Activated naive CD4-positive, alpha-beta T cell (primary cell): ENCODE measurements around the gene PTPRN2.

Source experiments
- DNase-seq, 4 experiments: peaks; one replicate each; lab custom pipeline; 2025; lab: John Stamatoyannopoulos, UW

The PTPRN2 gene

DNA sequence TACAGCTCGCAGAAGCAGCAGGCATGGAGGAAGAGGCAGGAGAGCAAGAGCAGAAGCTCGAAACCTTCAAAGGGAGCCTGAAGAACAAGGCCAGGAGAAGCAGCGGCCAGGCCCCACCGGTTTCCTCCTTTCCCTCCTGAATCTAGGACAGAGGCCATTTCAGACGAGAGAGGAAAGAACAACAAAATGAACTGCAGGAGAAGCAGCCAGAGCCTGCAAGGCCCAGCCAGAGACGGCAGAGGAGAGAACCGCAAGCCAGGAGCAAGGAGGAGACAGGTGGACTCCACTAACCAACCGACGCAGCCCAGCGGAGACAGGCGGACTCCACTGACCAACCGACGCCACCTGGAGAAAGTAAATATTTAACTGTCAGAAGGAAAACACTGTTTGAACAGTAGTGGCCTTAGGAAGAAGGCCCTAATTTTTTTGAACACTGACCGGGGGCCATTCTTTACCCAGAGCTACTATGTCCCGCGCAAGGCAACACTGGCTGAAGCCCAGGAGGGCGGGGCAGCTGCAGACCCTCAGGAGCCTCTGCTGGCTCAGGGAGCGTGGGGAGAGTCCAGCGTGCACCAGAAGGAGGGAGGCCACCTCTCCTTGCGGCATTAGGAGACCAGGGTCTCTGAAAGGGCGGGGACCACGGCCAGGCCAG is 559.2 kb downstream of the PTPRN2 start:
- DNase-seq, result no peak

DNA sequence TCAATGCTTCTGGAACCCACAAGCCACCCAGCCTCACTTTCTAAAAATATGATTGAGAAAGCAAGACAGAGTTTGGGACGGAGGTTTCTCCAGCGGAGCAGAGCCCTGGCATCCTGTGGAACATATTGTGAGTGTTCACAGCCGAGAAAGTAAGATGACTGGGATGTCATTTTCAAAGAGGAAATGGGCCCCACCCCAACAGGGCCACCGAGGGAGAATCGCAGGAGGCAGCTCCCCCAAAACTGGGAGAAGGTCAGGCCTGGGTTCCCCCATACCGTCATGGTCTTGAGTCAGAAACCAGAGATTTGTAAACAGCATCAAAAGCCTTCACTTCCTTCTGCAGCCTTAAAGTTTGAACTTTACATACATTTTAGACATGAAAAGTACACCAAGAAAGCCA is 560.0 kb downstream of the PTPRN2 start:
- DNase-seq, result no peak

DNA sequence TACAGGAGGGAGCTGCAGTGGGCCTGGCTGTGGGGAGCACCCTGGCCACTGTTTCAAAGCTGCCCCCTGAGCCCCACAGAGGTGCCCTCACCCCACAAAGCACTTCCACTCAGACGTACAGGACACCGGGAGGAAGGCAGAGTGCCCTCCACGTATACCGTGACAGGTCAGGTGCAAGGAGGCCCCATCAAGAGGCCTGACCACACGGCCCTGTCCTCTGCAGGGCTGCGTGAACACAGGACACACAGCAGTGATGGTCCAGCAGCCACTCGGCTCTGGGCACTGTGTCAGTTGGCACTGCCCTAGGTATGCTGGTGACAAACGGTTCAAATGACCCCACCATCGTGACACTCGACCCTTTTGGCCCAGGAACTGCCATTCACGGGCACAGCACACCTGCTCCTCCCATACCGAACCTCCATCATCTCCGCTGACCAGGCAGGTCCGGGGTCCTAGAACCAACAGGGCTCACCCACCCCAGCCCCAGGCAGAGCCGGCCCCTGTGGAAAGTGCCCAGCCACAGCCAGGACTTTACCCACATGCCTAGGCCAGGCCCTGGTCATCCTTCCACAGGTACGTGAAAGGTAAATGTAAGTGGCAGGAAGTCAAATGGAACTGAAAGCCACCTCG is 560.9 kb downstream of the PTPRN2 start:
- no peak for DNase-seq

- DNase-seq, result no peak
These were observed 561.7 kb downstream of the PTPRN2 start for GRCh38 chr7:158025686-158026600.

DNA sequence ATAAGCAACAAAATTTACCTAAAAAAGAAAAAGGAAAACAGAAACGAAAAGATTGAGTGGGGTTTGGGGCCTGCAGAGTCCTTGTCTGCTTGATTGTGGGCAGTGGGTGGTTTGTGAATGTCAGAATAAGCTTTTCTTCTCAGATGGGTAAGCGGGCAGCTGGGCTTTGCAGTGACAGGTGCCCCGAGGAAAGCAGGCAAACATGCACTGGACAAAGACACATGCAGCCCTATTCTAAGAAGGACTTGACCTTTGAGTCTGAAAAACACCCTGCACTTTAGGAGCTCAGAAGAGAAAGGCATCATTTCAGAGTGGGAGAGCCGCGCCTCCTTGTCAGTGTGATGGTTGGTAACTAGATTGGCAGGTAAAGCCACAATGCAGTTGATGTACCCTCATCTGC is 562.7 kb downstream of the PTPRN2 start:
- no peak for DNase-seq

DNA sequence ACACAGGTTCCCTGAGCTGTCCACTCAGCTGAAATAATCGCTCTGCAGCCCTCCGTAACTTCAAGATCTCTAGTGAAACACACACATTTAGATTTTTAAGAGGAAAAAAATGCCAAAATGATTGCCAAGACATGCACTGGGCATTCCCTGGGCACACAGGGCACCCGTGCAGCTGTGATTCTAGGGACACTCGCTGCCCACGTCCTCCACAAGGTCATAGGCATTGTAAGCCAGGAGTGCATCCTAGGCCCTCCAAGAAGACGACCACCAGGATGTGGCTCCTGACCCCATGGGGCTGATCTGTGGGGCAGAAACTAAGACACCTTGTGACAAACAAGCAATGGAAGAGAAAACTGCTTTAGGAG is 563.3 kb downstream of the PTPRN2 start:
- DNase-seq, result no peak

- DNase-seq, result no peak
These were observed 563.8 kb downstream of the PTPRN2 start for GRCh38 chr7:158023681-158024350.

DNA sequence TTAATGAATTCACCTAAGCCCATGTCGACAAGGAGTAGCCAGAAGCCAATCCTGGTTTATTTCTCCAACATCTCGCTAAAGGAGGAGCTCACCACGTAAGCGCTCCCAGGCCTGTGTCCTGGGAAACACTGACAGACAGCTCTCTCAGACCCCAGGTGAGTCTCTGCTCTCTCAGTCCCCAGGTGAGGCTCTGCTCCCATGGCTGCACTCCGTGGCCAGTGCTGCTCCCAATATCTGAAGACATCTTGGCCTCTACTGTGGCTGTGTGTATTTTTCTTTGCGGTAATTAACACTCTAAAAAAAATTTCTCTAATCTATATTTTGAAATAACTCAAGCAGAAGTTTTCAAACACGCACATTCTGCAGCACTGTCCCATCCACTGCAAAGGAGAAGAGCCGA is 564.5 kb downstream of the PTPRN2 start:
- DNase-seq, result no peak

GRCh38 chr7:158022601-158023000 is 565.0 kb downstream of the PTPRN2 start:
- DNase-seq, result no peak

DNA sequence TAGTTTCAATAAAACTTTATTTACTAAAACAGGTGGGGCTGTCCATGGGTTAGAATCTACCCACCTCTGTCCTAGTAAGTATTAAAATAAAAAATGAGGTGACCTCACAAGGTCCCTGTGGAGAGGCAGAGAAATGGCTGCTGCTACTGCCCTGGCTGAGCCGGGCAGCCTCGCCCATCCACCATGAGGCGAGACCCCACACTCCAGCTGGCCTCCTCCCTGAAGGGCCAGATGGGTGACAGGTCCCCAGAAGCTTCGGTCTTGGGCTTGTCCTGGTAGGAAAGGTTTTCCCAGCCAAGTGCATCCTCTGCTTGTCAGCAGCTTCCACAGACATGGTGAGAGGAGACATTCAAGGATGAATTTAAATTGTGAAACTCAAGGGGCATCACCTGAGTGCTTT is 565.8 kb downstream of the PTPRN2 start:
- no peak for DNase-seq

DNA sequence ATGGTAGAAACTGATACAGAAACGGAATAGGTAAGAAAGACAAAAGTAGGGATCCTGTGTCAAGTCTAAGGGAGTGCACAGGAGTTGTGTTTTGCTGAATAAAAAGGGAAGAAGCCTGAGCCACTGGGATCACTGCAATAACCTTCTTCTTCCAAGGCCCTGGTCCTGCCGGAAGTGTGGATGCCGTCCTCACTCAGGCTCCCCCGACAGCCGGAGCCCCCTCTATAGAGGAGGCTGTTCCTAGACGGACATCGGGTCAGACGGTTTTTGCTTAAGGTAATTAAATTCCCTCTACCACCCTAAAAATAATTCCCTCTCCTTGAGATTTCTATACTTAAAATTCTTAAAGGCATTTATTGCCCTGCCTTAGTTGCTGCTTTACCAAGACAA is 566.9 kb downstream of the PTPRN2 start:
- DNase-seq, result no peak

DNA sequence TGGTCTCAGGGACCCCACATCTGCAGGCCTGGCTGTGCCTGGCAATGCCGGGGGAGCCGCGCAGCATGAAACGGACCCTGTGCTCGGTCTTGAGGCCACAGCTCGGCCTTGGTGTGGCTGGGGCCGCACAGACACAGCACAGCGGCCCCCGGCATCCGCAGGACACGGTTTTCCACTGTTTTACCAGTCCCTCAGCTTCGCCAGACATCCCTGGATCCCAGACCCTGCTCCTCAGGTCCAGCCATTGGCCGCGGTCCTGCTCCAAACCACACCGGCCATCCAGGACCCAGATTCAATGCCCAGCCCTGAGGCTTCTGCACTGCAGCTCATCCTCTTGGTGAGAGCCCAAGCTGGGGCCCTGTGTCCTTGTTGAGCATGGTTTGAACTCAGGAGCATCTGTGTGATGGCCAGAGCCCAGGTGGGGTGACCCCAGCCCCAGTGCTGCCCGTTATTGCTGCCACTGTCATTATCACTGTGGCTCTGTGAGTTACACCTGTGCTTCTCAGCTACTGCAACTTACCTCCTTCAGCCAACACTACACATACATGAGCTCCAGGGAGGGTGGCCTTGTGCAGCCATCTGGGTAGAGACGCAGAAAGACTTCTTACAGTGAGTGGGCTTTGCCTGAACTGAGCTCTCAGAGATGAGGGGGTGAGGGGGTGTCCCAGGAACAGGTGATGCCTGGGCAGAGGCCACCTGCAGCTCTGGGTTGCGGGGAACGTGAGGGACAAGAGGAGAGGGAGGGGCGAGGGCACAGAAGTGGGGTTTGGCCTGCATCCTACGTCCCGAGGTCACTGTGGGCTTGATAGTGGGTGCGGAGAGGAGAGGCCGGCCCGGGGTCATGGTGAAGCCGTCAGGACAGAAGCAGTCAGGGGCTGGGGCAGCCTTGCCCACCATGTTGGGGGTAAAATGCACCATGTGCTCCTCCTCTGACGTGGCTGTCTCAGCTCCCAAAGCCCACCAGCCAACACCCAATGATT is 567.6 kb downstream of the PTPRN2 start:
- DNase-seq, result no peak

GRCh38 chr7:158018971-158019645 is 568.5 kb downstream of the PTPRN2 start:
- no peak for DNase-seq

DNA sequence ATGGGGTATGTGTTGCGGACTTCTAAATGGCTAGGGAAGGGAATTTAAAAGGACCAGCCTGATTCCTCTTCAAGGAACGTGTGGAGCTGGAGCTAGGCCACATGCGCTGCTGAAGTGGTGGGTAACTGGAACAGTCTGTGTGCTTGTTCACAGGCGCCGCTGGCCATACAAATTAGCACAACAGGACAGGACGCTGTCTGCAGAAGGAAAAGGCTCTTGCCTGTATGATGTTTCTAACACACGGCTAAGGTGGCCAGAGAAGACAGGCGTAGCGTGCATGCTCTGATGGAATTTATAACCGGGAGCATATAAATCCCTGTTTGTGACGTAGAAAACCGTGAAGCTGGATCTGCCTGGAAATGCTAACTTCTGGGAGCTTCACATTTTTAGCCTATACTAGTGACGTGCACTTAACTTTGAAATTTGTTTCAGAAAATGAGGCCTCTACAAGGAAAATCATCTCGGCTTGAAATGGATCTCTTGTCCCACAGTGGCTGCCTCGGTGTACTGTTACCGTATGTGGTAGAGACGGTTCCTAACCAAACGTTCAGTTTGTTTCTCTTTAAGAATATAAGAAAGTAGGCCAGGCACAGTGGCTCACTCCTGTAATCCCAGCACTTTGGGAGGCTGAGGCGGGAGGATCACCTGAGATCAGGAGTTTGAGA is 569.4 kb downstream of the PTPRN2 start:
- no peak for DNase-seq

DNA sequence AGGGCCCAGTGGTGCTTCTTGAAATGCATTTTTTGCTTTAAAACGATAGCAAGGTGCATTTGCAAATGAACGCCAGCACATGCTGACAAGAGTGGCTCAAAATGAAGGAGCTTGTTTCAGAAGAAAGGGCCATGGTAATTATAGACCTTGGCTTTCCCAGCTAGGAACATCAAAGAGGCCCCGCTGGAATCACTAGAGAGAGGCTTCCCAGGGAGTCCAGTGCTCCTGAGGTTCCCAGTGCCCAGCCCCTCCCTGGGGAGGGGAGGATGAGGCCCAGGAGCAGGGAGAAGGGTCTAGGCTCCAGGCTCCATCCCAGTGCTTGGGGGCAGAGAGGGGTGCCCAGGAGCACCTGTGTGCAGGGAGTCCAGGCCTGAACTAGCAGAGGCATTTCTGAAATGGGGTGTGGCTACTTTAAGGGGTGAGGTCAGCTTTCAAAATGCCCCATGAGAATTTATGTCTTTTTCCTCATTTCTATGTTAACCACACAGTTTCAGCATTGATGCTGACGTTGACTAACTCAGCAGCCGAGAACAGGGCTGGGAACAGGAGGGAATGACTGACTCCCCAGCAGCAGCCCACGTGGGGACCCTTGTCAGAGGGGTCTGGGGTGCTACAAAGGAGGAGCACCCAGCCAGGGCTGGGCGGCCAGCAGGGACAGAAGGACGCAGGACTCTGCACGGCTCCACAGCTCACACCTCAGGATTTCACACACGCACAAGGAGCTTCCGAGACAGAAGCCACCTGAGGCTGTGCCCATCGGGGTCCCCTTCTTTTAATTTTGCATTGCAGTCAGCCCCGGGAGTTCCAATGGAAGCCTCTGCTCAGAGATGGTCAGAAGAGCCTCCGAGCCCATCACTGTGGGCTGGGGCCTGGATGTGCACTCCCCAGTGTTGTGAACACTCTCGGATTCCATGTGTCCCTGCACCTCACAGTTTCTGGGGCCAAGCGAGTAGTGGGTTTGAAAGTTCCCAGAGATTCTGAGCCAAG is 570.2 kb downstream of the PTPRN2 start:
- no peak for DNase-seq

DNA sequence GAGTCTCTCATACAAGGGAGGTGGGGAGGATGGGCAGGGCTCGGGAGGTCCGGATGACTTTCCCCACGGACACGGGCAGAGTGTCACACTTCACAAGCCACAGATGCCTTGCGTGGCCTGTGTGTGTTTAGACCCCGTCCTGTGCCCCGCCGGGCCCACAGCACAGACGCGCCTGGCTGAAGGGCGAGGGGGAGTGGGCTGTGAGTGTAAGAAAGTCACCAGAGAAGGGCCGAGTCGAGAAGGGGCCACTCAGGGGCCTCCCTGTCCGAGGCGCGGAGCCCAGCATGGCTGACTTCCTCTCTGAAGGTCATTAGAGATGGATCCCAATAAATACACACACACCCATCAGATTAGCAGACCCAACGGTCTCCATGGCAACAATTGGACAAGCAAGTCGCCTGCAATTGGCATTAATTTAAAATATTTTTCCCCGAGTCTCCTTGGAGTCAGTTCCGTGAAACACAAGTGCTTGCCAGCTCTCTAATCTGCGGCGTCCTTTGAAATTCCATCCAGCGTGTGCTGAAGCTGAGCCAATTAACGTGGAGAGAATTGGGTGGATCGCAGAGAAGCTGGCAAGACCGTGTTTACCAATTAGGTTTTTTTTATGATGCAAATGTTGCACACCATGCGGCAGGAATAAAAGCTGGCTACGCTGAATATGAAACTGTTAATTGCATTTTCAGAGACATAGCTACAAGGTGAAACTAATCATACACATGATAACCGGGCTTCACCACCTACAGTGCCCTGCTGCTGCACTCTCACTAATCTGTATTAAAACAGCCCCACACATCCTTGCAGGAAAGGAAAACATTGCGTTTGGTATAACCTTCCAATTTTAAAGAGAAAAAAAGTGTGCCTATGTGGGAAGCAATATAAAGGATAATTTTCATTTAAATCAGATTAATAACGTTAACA is 571.2 kb downstream of the PTPRN2 start:
- no peak for DNase-seq

GRCh38 chr7:158015403-158016179 is 572.0 kb downstream of the PTPRN2 start:
- DNase-seq, result no peak
